ENCODE measurements around the gene WHRN. TPM values are rescaled to one million over a fixed set of nuclear protein-coding genes. Genes with fewer than 3 reads are reported as not detected.

The WHRN gene
- total and polyA plus RNA-seq, 9 of the 15 experiments (the other 6 are each of a cell fraction or from before 2014, with no cell fraction given) = 0.31 to 14.1 (median 3.0) TPM

- Histone ChIP-seq H3K9ac (ENCODE audit: insufficient read depth in 1 of 2, low read depth in 2 of 2, low read length in 2 of 2) (peak overlapping the region in 1 of 2 experiments; percentile 73; a peak in 2 of 4 replicates), H4K20me1 (replicated peaks; ENCODE audit: control insufficient read depth, insufficient read depth, low read length) (no peaks in the 10 kb centered on the region), H2AFZ (ENCODE audit: low read depth, low read length) (no peak overlapping the region), H3K4me1 (replicated peaks in 1 of 2; ENCODE audit: control insufficient read depth in 2 of 2, insufficient read depth in 2 of 2, low read length in 2 of 2) (peaks cover 21 to 27% of the 10 kb centered on the region in 2 experiments), H3K27me3 (ENCODE audit: control insufficient read depth in 2 of 2, insufficient read depth in 2 of 2, low read length in 2 of 2) (no peaks in the 10 kb centered on the region), H3K36me3 (ENCODE audit: control insufficient read depth, insufficient read depth, low read length) (no peaks in the 10 kb centered on the region; the same call in 2 of the 3 replicates), H3K4me3 (peak overlapping the region; percentile 75; the same call in 1 of the 2 replicates), H3K27ac (ENCODE audit: extremely low read depth, low read depth, low read length) (peak overlapping the region; percentile 34; the same call in 1 of the 3 replicates), H3K79me2 (ENCODE audit: control insufficient read depth, insufficient read depth, low read length) (peaks cover 5% of the 10 kb centered on the region; the same call in 2 of the 3 replicates), H3K4me2 (ENCODE audit: insufficient read depth, low read length) (peak overlapping the region; percentile 87), H3K9me3 (replicated peaks; ENCODE audit: control insufficient read depth, insufficient read depth, low read depth, low read length) (no peaks in the 10 kb centered on the region), H3K9me1 (ENCODE audit: control insufficient read depth, insufficient read depth, low read length) (no peaks in the 10 kb centered on the region)
- CTCF ChIA-PET (ENCODE audit: low intra/inter-chr PET ratio) = no interaction called here
- no peak for FAIRE-seq
- ATAC-seq = peak; percentile 64
- POLR2A ChIA-PET = interaction anchor here (0.6 to 4.7 kb wide), 7 partner anchors 10 to 193 kb away, joined by 3 to 30 read pairs (median 4); partner anchors contain the start of gene AKNA
- 37% methylated on average over 16 of the region's 16 CpGs for WGBS (ENCODE audit: insufficient coverage, low coverage, missing lambda C conversion rate)
- intact Hi-C loops (cut with micrococcal nuclease) (loop anchor here (1.0 to 5.0 kb wide), 3 partner anchors 47 to 514 kb away; no protein-coding TSS in a partner anchor), in situ Hi-C loops (cut with MboI) (no loop called here)
- peak in 2 of 4 experiments; percentile 24 to 56 for DNase-seq (ENCODE audit: extremely low read depth in 1 of 4, low spot score in 3 of 4)
- no TSS peak for BruUV-seq (replicated peaks)
- no peak for TF ChIP-seq ZNF79 (CRISPR knock-in tag; IDR thresholded peaks at IDR 0.05; ENCODE audit: low read depth)
- TF ChIP-seq MXD1 (CRISPR knock-in tag; IDR thresholded peaks at IDR 0.05; ENCODE audit: borderline replicate concordance, poor library complexity, severe bottlenecking) = peak; percentile 83
- no peak for TF ChIP-seq DACH1 (IDR thresholded peaks at IDR 0.05; ENCODE audit: partially characterized antibody)
- TF ChIP-seq CXXC5 (CRISPR knock-in tag; IDR thresholded peaks at IDR 0.05) = peak; percentile 59
- TF ChIP-seq TOE1 (IDR thresholded peaks at IDR 0.05; ENCODE audit: borderline replicate concordance) = peak; percentile 25; the same call in 1 of the 2 replicates
- no peak for TF ChIP-seq TOE1 (CRISPR knock-in tag; IDR thresholded peaks at IDR 0.05; ENCODE audit: borderline replicate concordance, low read depth)
- 0 out of 2 replicates have a peak, but pooled peaks have one; percentile 23 for TF ChIP-seq GABPB1 (CRISPR knock-in tag; IDR thresholded peaks at IDR 0.05)
- TF ChIP-seq CEBPB (tag; IDR thresholded peaks at IDR 0.05) = peak; percentile 44; the same call in 1 of the 2 replicates
- no peak for TF ChIP-seq KLF16 (IDR thresholded peaks at IDR 0.05)
- 0 out of 2 replicates have a peak, but pooled peaks have one; percentile 6 for TF ChIP-seq DPF2 (IDR thresholded peaks at IDR 0.05)
- peak; percentile 85 for TF ChIP-seq ZNF311 (CRISPR knock-in tag; IDR thresholded peaks at IDR 0.05)
- TF ChIP-seq TRIM25 (IDR thresholded peaks at IDR 0.05; ENCODE audit: borderline replicate concordance) = no peak
- TF ChIP-seq PRDM10 (IDR thresholded peaks at IDR 0.05; ENCODE audit: partially characterized antibody) = peak; percentile 15
- no peak for TF ChIP-seq HLTF (IDR thresholded peaks at IDR 0.05)
- no peak for TF ChIP-seq ELF1 (tag; IDR thresholded peaks at IDR 0.05)
Observed at GRCh38 chr9:114396558-114397218, 108.6 kb downstream of the WHRN start.

Measured in K562 (cell line).